ENCODE data around the gene MTHFD1L.
A peak's percentile ranks its signal among the peaks of the same experiment; 100 is the strongest.

MTHFD1L gene

DNA sequence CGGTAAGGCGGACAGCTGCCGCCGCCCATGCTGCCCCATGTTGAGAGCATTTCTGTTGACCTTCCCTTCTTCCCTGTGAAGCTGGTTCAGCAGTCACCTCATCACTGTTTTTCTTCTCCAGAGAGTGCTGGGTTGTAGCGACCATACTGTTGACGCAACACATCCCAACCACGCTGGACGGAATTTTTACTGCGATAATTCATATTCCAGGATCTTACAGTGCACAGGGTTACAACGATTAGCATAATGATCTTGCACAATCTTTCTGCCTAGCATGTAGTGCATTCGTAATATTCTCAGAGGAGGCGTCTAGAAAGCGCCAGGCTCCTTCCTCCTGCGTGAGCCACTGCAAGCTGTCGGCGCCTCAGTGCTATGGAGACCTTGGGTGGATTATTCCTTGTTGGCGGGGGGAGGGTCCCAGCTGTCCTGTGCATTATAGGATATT lies 137.0 kb downstream of the MTHFD1L start:
- DNase-seq (ENCODE audit: low read depth, low spot score): no peak
- TF ChIP-seq, protein P1, sequence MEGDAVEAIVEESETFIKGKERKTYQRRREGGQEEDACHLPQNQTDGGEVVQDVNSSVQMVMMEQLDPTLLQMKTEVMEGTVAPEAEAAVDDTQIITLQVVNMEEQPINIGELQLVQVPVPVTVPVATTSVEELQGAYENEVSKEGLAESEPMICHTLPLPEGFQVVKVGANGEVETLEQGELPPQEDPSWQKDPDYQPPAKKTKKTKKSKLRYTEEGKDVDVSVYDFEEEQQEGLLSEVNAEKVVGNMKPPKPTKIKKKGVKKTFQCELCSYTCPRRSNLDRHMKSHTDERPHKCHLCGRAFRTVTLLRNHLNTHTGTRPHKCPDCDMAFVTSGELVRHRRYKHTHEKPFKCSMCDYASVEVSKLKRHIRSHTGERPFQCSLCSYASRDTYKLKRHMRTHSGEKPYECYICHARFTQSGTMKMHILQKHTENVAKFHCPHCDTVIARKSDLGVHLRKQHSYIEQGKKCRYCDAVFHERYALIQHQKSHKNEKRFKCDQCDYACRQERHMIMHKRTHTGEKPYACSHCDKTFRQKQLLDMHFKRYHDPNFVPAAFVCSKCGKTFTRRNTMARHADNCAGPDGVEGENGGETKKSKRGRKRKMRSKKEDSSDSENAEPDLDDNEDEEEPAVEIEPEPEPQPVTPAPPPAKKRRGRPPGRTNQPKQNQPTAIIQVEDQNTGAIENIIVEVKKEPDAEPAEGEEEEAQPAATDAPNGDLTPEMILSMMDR (IDR thresholded peaks at IDR 0.05; ENCODE audit: low read depth, low read length): no peak
- H3K4me3 ChIP-seq (ENCODE audit: low read depth, low read length): no peak overlapping the region
- in situ Hi-C loops (cut with HindIII; ENCODE audit: low sequenced_read_pairs): no loop called here

DNA sequence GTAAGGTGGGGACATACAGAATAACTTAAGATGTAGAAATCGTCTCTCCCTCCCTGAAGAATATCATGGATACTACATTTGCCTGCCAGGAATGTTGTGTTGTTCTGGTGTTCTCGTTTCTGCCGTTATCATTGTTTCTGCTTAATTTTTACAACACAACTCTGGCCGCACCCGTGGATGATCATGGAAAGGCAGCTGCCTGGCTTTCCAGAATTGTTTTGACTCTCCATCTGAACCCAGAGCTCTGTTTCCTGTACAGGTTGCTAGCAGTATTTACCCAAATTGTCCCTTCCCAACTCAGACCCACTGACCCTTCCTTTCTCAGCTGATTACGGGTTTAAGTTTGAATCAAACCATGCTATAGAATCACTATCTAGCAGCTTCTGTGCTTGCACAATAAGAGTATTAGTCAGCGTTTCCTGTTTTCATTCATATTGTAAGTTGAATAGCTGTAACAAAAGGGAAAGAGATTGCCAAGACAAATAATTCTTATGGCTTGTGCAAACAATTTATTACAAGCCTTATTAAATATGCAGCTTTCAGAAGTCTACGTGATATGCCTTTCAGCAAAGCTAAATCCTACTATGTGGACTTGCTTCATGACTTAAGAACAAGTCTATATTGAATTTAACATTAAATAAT lies 139.0 kb downstream of the MTHFD1L start:
- DNase-seq (ENCODE audit: low read depth, low spot score): peak; percentile 93
- TF ChIP-seq, protein P1 (IDR thresholded peaks at IDR 0.05; ENCODE audit: low read depth, low read length): no peak
- in situ Hi-C loops (cut with HindIII; ENCODE audit: low sequenced_read_pairs): no loop called here
- H3K4me3 ChIP-seq (ENCODE audit: low read depth, low read length): no peak overlapping the region

GRCh38 chr6:151005164-151005563 lies 139.7 kb downstream of the MTHFD1L start:
- TF ChIP-seq, protein P1 (IDR thresholded peaks at IDR 0.05; ENCODE audit: low read depth, low read length): no peak
- in situ Hi-C loops (cut with HindIII; ENCODE audit: low sequenced_read_pairs): no loop called here
- H3K4me3 ChIP-seq (ENCODE audit: low read depth, low read length): no peak overlapping the region
- DNase-seq (ENCODE audit: low read depth, low spot score): no peak

- in situ Hi-C loops (cut with HindIII; ENCODE audit: low sequenced_read_pairs): no loop called here
- TF ChIP-seq, protein P1 (IDR thresholded peaks at IDR 0.05; ENCODE audit: low read depth, low read length): no peak
- no peak for DNase-seq (ENCODE audit: low read depth, low spot score)
- no peak overlapping the region for H3K4me3 ChIP-seq (ENCODE audit: low read depth, low read length)
These were observed 140.6 kb downstream of the MTHFD1L start for GRCh38 chr6:151005896-151006632.

DNA sequence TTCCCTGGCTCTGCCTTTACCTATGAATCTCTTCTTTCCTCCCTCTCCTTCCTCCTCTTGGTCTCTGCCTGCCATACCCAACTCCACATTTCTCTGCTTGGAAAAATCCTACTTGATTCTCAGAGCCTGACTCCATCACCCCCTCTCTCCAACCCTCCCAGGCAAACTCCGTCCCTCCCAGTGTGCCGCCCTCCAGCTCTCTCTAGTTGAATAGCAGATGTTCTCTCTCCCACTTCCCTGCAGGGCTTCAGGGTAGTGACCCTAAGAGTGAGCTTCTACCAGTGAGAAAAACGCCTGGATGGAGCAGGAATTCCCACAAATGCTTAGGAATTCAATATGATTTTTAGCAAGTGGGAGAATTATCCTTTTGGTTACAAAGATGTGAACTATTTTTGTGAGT lies 141.6 kb downstream of the MTHFD1L start:
- TF ChIP-seq, protein P1 (IDR thresholded peaks at IDR 0.05; ENCODE audit: low read depth, low read length): no peak
- in situ Hi-C loops (cut with HindIII; ENCODE audit: low sequenced_read_pairs): no loop called here
- no peak for DNase-seq (ENCODE audit: low read depth, low spot score)

GRCh38 chr6:151007922-151008321 lies 142.4 kb downstream of the MTHFD1L start:
- TF ChIP-seq, protein P1 (IDR thresholded peaks at IDR 0.05; ENCODE audit: low read depth, low read length): no peak
- in situ Hi-C loops (cut with HindIII; ENCODE audit: low sequenced_read_pairs): no loop called here
- DNase-seq (ENCODE audit: low read depth, low spot score): no peak
- no peak overlapping the region for H3K4me3 ChIP-seq (ENCODE audit: low read depth, low read length)

More for the DNA sequence above, 141.6 kb downstream of the MTHFD1L start:
- no peak overlapping the region for H3K4me3 ChIP-seq (ENCODE audit: low read depth, low read length)

Data from astrocyte of the spinal cord (primary cell).